ENCODE measurements around the gene ZP2.

The ZP2 gene

DNA sequence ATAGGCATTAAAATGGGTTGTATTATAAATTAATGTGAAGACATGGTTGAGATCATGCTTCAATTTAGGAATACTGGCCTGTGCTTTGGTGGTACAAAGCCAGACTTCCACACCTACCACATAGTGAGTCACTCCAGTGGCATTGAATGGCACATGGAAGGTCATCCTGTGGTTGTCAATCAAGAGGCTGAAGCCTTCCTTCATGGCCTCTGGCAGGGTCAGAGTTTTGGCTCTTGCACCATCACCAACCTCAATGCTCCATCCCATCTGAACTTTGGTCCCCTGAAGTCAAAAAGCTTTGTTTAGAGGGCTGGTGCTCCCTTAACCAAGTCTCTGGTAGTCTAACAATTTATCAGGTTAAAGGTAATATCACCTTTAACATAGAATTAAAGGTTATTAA is 6.1 kb downstream of the ZP2 start:
- POLR2A ChIA-PET: no interaction called here

GRCh38 chr16:21203155-21203797 is 8.1 kb downstream of the ZP2 start:
- H3K27ac ChIP-seq (ENCODE audit: extremely low read depth, low read depth, low read length): no peak overlapping the region
- ChIA-PET CTCF (interaction anchor here (1.1 to 1.2 kb wide), 2 partner anchors 15 to 1491 kb away, joined by 3 to 4 read pairs; no protein-coding TSS in a partner anchor), POLR2A (no interaction called here)
- no peaks in the 10 kb centered on the region for H3K4me1 ChIP-seq (ENCODE audit: control insufficient read depth, insufficient read depth, low read length)
- H3K4me3 ChIP-seq (ENCODE audit: low read depth, low read length): no peak overlapping the region
- H3K36me3 ChIP-seq (ENCODE audit: control insufficient read depth in 2 of 2, insufficient read depth in 1 of 2, low read length in 2 of 2): no peaks in the 10 kb centered on the region
- no peaks in the 10 kb centered on the region for H3K9me3 ChIP-seq (ENCODE audit: control insufficient read depth, insufficient read depth, low read depth, low read length)
- TF ChIP-seq TCF7L2 (IDR thresholded peaks at IDR 0.05; ENCODE audit: borderline replicate concordance, low read depth, low read length): no peak
- TF ChIP-seq ZNF292 (tag by site-specific recombination; IDR thresholded peaks at IDR 0.05; ENCODE audit: borderline replicate concordance, low read depth): no peak
- no peak for TF ChIP-seq ZNF777 (tag by site-specific recombination; IDR thresholded peaks at IDR 0.05; ENCODE audit: borderline replicate concordance)

More for the DNA sequence above, 6.1 kb downstream of the ZP2 start:
- Histone ChIP-seq H3K4me3 (ENCODE audit: low read depth, low read length) (no peak overlapping the region), H3K9me3 (ENCODE audit: control insufficient read depth, insufficient read depth, low read depth, low read length) (no peaks in the 10 kb centered on the region), H3K27ac (ENCODE audit: extremely low read depth, low read depth, low read length) (no peak overlapping the region), H3K4me1 (ENCODE audit: control insufficient read depth, insufficient read depth, low read length) (no peaks in the 10 kb centered on the region), H3K36me3 (ENCODE audit: control insufficient read depth in 2 of 2, insufficient read depth in 1 of 2, low read length in 2 of 2) (no peaks in the 10 kb centered on the region)
- CTCF ChIA-PET: no interaction called here
- no peak for TF ChIP-seq KLF8 (tag by site-specific recombination; IDR thresholded peaks at IDR 0.05)
- TF ChIP-seq, protein P1, sequence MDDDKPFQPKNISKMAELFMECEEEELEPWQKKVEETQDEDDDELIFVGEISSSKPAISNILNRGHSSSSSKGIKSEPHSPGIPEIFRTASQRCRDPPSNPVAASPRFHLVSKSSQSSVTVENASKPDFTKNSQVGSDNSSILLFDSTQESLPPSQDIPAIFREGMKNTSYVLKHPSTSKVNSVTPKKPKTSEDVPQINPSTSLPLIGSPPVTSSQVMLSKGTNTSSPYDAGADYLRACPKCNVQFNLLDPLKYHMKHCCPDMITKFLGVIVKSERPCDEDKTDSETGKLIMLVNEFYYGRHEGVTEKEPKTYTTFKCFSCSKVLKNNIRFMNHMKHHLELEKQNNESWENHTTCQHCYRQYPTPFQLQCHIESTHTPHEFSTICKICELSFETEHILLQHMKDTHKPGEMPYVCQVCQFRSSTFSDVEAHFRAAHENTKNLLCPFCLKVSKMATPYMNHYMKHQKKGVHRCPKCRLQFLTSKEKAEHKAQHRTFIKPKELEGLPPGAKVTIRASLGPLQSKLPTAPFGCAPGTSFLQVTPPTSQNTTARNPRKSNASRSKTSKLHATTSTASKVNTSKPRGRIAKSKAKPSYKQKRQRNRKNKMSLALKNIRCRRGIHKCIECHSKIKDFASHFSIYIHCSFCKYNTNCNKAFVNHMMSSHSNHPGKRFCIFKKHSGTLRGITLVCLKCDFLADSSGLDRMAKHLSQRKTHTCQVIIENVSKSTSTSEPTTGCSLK (tag by site-specific recombination; IDR thresholded peaks at IDR 0.05): no peak
- no peak for TF ChIP-seq TRIM28 (IDR thresholded peaks at IDR 0.05; ENCODE audit: borderline replicate concordance, low read length)
- TF ChIP-seq ZNF184 (tag by site-specific recombination; IDR thresholded peaks at IDR 0.05): no peak
- TF ChIP-seq GLIS1 (tag by site-specific recombination; IDR thresholded peaks at IDR 0.05): no peak
- no peak for TF ChIP-seq ZBTB1 (tag by site-specific recombination; IDR thresholded peaks at IDR 0.05)
- no peak for TF ChIP-seq ZNF311 (tag by site-specific recombination; IDR thresholded peaks at IDR 0.05; ENCODE audit: borderline replicate concordance)
- TF ChIP-seq ZNF600 (tag by site-specific recombination; IDR thresholded peaks at IDR 0.05): no peak
- TF ChIP-seq GLI4 (tag by site-specific recombination; IDR thresholded peaks at IDR 0.05): no peak
- TF ChIP-seq ZBTB7A (tag by site-specific recombination; IDR thresholded peaks at IDR 0.05; ENCODE audit: low read depth): no peak
- no peak for TF ChIP-seq ZNF302 (tag by site-specific recombination; IDR thresholded peaks at IDR 0.05; ENCODE audit: low read depth)
- no peak for TF ChIP-seq ZNF571 (tag by site-specific recombination; IDR thresholded peaks at IDR 0.05)
- TF ChIP-seq ZNF23 (tag by site-specific recombination; IDR thresholded peaks at IDR 0.05; ENCODE audit: borderline replicate concordance): no peak
- TF ChIP-seq ZNF747 (tag by site-specific recombination; IDR thresholded peaks at IDR 0.05): no peak

DNA sequence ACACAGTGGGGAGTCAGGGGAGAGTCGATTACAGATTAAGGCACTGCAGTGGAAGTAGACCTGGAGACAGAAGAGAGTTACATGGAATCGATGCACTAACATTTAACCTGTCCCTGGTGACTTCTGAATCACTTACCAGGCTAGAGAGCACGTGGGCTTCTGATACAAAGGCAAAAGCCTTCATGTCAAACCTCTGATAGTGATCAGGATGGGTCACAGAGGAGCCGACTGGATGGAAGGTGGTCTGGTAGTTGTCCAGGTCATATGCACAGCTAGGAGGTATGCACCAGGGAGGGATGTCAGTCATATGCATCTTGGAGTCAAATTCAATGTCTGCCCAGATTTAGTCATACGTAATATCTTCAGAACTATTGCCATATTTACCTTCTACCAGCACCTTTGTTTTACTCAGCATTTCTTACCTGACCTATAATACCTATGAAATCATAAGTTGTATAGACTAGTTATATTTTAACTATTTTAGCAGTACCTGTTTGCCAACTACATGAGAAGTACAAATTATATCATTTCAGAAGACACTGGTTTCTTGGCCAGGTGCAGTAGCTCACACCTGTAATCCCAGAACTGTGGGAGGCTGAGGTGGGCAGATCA is 11.7 kb downstream of the ZP2 start:
- no peaks in the 10 kb centered on the region for H3K4me1 ChIP-seq (ENCODE audit: control insufficient read depth, insufficient read depth, low read length)
- no peaks in the 10 kb centered on the region for H3K36me3 ChIP-seq (ENCODE audit: control insufficient read depth in 2 of 2, insufficient read depth in 1 of 2, low read length in 2 of 2)
- TF ChIP-seq OVOL3 (tag by site-specific recombination; IDR thresholded peaks at IDR 0.05): no peak
- TF ChIP-seq SP2 (tag by site-specific recombination; IDR thresholded peaks at IDR 0.05): no peak
- no peak for TF ChIP-seq SP3 (tag by site-specific recombination; IDR thresholded peaks at IDR 0.05)
- TF ChIP-seq, protein P2, sequence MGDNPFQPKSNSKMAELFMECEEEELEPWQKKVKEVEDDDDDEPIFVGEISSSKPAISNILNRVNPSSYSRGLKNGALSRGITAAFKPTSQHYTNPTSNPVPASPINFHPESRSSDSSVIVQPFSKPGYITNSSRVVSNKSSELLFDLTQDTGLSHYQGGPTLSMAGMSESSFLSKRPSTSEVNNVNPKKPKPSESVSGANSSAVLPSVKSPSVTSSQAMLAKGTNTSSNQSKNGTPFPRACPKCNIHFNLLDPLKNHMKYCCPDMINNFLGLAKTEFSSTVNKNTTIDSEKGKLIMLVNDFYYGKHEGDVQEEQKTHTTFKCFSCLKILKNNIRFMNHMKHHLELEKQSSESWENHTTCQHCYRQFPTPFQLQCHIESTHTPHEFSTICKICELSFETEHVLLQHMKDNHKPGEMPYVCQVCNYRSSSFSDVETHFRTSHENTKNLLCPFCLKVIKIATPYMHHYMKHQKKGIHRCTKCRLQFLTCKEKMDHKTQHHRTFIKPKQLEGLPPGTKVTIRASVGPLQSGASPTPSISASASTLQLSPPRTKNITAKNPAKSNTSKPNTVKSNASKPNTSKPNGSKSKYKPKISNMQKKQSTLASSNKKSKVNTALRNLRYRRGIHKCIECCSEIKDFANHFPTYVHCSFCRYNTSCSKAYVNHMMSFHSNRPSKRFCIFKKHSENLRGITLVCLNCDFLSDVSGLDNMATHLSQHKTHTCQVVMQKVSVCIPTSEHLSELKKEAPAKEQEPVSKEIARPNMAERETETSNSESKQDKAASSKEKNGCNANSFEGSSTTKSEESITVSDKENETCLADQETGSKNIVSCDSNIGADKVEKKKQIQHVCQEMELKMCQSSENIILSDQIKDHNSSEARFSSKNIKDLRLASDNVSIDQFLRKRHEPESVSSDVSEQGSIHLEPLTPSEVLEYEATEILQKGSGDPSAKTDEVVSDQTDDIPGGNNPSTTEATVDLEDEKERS (tag by site-specific recombination; IDR thresholded peaks at IDR 0.05): no peak
- no peak for TF ChIP-seq ZNF140 (tag by site-specific recombination; IDR thresholded peaks at IDR 0.05)
- TF ChIP-seq GFI1B (tag by site-specific recombination; IDR thresholded peaks at IDR 0.05): no peak
- TF ChIP-seq ZNF837 (tag by site-specific recombination; IDR thresholded peaks at IDR 0.05): no peak
- no peak for TF ChIP-seq EGR2 (tag by site-specific recombination; IDR thresholded peaks at IDR 0.05; ENCODE audit: low read depth)
- TF ChIP-seq ZNF645 (tag by site-specific recombination; IDR thresholded peaks at IDR 0.05): no peak
- H3K27ac ChIP-seq (ENCODE audit: extremely low read depth, low read depth, low read length): no peak overlapping the region
- POLR2A ChIA-PET: interaction anchor here (0.5 kb wide), 1 partner anchor 37 kb away, joined by 3 read pairs; no protein-coding TSS in a partner anchor
- CTCF ChIA-PET: interaction anchor here (0.6 kb wide), 1 partner anchor 439 kb away, joined by 3 read pairs; no protein-coding TSS in a partner anchor
- no peaks in the 10 kb centered on the region for H3K9me3 ChIP-seq (ENCODE audit: control insufficient read depth, insufficient read depth, low read depth, low read length)
- no peak overlapping the region for H3K4me3 ChIP-seq (ENCODE audit: low read depth, low read length)

All from HEK293 (cell line).